Measurements from ENCODE around the gene CLTCL1.

Gene CLTCL1

DNA sequence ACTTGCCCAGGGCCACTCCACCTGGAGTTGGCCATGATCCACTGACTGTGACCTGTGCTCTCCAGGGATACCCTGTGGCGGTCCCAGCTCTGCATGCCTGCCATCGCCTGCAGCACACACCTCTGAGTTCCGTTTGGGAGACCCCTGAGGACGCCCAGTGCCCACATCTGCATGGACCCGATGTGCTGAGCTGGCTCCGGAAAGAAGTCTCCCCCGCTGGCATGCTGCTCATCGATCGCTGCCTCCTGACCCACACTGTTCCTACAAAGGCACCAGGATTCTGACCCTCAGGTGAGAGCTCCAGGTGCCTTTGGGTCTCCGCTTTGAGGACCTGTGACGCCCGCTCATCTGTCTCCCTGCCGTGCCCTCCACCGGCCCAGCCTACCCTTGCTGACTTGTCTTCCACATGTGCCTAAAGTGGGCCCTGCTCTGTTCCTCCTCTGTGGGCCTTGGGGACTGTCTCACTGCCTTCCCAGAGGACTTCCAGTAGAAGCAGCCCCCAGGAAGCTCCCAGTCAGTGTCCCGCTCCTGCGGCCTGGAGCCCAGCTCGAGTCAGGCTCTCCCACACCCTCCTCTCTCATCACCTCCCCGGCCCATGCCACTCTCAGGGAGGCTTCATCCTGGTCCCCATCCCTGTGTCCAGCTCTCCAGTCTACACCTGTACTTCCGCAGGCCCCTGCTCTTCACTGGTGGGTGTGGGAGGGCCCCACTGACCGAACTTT, 107.1 kb downstream of the CLTCL1 start:
- no peak for TF ChIP-seq CTCF (IDR thresholded peaks at IDR 0.05; ENCODE audit: control insufficient read depth, extremely low read depth, insufficient read depth)
- no peak overlapping the region for H3K4me3 ChIP-seq (ENCODE audit: low read depth, low read length)

GRCh38 chr22:19183216-19183615, 108.3 kb downstream of the CLTCL1 start:
- no peak overlapping the region for H3K4me3 ChIP-seq (ENCODE audit: low read depth, low read length)
- TF ChIP-seq CTCF (IDR thresholded peaks at IDR 0.05; ENCODE audit: control insufficient read depth, extremely low read depth, insufficient read depth): no peak
- DNase-seq (ENCODE audit: low read depth): no peak

More for the DNA sequence above, 107.1 kb downstream of the CLTCL1 start:
- no peak for DNase-seq (ENCODE audit: low read depth)

DNA sequence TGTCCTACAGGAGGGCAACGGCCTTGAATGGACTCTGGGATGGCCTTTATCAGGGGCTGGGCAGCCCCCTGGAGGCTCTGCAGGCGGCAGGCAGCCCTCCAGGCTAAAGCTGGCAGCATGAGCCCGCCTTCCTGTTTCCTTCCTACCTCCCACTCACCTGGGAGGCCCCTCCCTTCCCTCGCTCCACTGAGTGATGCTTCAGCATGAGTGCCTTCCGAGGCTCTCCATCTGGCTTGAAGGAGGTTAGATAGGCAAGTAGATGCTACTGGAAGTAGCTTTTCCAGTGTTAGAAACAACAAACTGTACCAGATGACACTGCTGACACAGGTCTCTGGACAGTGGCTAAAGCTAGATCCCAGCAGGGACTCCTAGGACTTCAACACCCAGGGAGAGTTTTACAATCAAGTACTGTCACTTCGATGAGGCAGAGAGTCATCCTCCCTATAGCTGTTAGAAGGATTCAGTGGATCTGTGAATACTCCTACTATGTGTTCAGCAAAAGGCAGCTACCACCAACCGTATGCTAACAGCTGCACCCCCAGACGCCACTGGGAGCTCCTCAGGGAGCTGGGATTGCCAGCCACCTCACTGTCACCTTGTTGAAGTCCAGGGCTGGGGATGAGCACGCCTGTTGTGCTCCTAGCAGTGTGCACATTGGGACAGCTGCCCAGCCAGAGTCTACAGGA, 108.9 kb downstream of the CLTCL1 start:
- no peak overlapping the region for H3K4me3 ChIP-seq (ENCODE audit: low read depth, low read length)
- no peak for DNase-seq (ENCODE audit: low read depth)
- no peak for TF ChIP-seq CTCF (IDR thresholded peaks at IDR 0.05; ENCODE audit: control insufficient read depth, extremely low read depth, insufficient read depth)

GRCh38 chr22:19181786-19182471, 109.6 kb downstream of the CLTCL1 start:
- H3K4me3 ChIP-seq (ENCODE audit: low read depth, low read length): no peak overlapping the region
- no peak for TF ChIP-seq CTCF (IDR thresholded peaks at IDR 0.05; ENCODE audit: control insufficient read depth, extremely low read depth, insufficient read depth)
- DNase-seq (ENCODE audit: low read depth): no peak

DNA sequence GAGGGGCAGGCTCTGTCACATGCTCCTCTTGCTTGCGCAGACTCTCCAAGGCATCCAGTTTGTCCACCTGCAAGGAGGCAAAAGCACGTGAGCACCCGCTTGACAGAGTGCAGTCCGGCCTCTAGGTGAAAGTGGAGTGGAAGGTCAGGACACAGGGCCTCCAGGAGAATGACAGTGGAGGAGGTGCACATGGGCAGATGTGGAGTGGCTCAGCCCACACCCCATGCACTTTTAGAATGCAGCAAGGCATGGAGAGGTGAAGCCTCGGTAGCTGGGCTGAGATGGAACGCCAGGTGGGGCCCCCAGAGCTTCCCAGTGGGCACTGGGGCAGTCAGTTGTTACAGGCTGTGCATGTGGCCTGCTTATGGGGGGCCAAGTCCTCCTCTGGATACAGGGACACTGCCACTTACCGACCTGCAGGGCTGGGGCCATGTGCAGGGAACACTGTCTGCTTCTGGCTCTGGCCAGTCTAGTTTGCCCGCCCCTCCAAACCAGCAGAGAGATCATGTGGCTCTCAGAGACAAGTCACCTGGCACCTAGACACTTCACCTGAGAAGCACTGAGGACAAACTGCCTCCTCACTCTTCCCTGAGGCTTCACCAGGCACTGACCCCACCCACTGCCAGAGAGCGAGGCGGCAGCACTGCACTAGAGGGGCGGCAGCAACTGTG, 110.6 kb downstream of the CLTCL1 start:
- no peak for DNase-seq (ENCODE audit: low read depth)
- no peak for TF ChIP-seq CTCF (IDR thresholded peaks at IDR 0.05; ENCODE audit: control insufficient read depth, extremely low read depth, insufficient read depth)
- H3K4me3 ChIP-seq (ENCODE audit: low read depth, low read length): no peak overlapping the region

- no peak overlapping the region for H3K4me3 ChIP-seq (ENCODE audit: low read depth, low read length)
- DNase-seq (ENCODE audit: low read depth): no peak
- TF ChIP-seq CTCF (IDR thresholded peaks at IDR 0.05; ENCODE audit: control insufficient read depth, extremely low read depth, insufficient read depth): no peak
Observed at GRCh38 chr22:19180234-19180633, 111.3 kb downstream of the CLTCL1 start.

Measured in LNCaP clone FGC (cell line).